ENCODE data around the gene ZNF503. TPM values are rescaled to one million over a fixed set of nuclear protein-coding genes. Genes with fewer than 3 reads are reported as not detected.
A peak's percentile ranks its signal among the peaks of the same experiment; 100 is the strongest.

ZNF503 gene
- total RNA-seq, 4 donors from 2014 or later: 9.7 to 17.5 (median 14.8) TPM

- intact Hi-C loops (cut with DNase I): no loop called here
- H3K4me1 ChIP-seq: peaks cover 4 to 39% (median 13%) of the 10 kb centered on the region in 3 donors
- TF ChIP-seq CTCF (IDR thresholded peaks at IDR 0.05) (no peak), POLR2A (IDR thresholded peaks at IDR 0.05) (no peak)
- no peaks in the 10 kb centered on the region for H3K27me3 ChIP-seq
- no peaks in the 10 kb centered on the region for H3K36me3 ChIP-seq
- WGBS, 2 donors: 90 to 93% methylated on average over 6 of the region's 6 CpGs
- DNase-seq: no peak
- H3K4me3 ChIP-seq: no peak overlapping the region
- no peaks in the 10 kb centered on the region for H3K9me3 ChIP-seq
- no peak overlapping the region for H3K27ac ChIP-seq
These were observed 21.3 kb upstream of the ZNF503 start for GRCh38 chr10:75422913-75423312.

DNA sequence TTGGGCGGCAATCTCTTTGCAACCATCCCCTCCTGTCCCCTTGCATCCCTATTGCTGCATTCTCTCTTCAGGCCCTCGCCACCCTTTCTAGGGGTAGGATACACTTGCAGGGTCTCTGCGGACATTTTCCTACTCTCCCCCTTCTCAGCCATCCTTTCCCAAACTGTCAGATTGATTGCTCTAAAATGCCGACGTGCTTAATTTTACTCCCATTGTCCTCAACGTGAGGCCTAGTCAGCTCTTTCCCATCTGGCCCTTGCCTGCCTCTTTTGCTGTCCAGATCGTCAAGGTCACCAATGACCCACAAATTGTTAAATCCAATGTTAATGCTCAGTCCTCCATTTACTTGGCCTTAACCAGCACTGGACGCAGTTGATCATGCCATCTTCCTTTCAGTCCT, 17.1 kb upstream of the ZNF503 start:
- H3K36me3 ChIP-seq: no peaks in the 10 kb centered on the region
- no peak for DNase-seq
- H3K27me3 ChIP-seq: no peaks in the 10 kb centered on the region
- no peak overlapping the region for H3K27ac ChIP-seq
- no peak overlapping the region for H3K4me3 ChIP-seq
- peaks cover 0 to 12% (median 5%) of the 10 kb centered on the region in 3 donors for H3K4me1 ChIP-seq
- 87 to 96% methylated on average over 8 of the region's 8 CpGs for WGBS, 2 donors
- intact Hi-C loops (cut with DNase I): no loop called here
- H3K9me3 ChIP-seq: no peaks in the 10 kb centered on the region
- TF ChIP-seq CTCF (IDR thresholded peaks at IDR 0.05) (no peak), POLR2A (IDR thresholded peaks at IDR 0.05) (no peak)

GRCh38 chr10:75418293-75418692, 16.7 kb upstream of the ZNF503 start:
- H3K4me1 ChIP-seq: peaks cover 0 to 12% (median 5%) of the 10 kb centered on the region in 3 donors
- no peak for DNase-seq
- no peak for TF ChIP-seq CTCF (IDR thresholded peaks at IDR 0.05)
- no peak for TF ChIP-seq POLR2A (IDR thresholded peaks at IDR 0.05)
- H3K9me3 ChIP-seq: no peaks in the 10 kb centered on the region
- no peak overlapping the region for H3K4me3 ChIP-seq
- intact Hi-C loops (cut with DNase I): no loop called here
- 57 to 74% methylated on average over 3 to 4 of the region's 4 CpGs for WGBS, 2 donors
- no peak overlapping the region for H3K27ac ChIP-seq
- H3K36me3 ChIP-seq: no peaks in the 10 kb centered on the region
- no peaks in the 10 kb centered on the region for H3K27me3 ChIP-seq

GRCh38 chr10:75417522-75417927, 16.0 kb upstream of the ZNF503 start:
- WGBS, 2 donors: 40 to 50% methylated on average over 5 of the region's 5 CpGs
- H3K27ac ChIP-seq: peak overlapping the region in 1 of 4 donors; percentile 19
- H3K4me1 ChIP-seq: peaks cover 0 to 12% (median 5%) of the 10 kb centered on the region in 3 donors
- no peaks in the 10 kb centered on the region for H3K9me3 ChIP-seq
- intact Hi-C loops (cut with DNase I): no loop called here
- no peaks in the 10 kb centered on the region for H3K27me3 ChIP-seq
- no peak for DNase-seq
- no peak for TF ChIP-seq POLR2A (IDR thresholded peaks at IDR 0.05)
- no peaks in the 10 kb centered on the region for H3K36me3 ChIP-seq
- H3K4me3 ChIP-seq: no peak overlapping the region

DNA sequence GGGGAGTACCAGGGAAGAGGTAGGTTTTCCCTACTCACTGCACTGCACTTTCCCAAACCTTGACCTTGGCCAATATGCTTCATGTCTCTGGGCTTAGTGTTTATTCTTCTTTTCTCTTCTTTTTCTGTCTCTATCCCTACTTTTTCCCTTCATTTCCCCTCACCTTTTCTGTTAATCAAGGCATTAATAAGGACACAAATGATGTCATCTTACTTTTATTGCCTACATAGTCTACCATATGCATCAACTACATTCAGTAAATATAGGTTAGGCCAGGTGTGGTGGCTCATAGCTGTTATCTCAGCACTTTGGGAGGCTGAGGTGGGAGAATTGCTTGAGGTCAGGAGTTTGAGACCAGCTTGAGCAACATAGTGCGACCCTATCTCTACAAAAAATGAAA, 13.0 kb upstream of the ZNF503 start:
- no peak overlapping the region for H3K27ac ChIP-seq
- H3K4me1 ChIP-seq: peaks cover 10 to 32% (median 11%) of the 10 kb centered on the region in 3 donors
- H3K4me3 ChIP-seq: no peak overlapping the region
- no peaks in the 10 kb centered on the region for H3K27me3 ChIP-seq
- TF ChIP-seq CTCF (IDR thresholded peaks at IDR 0.05): no peak
- no peak for TF ChIP-seq POLR2A (IDR thresholded peaks at IDR 0.05)
- no peak for DNase-seq
- no peaks in the 10 kb centered on the region for H3K9me3 ChIP-seq
- intact Hi-C loops (cut with DNase I): no loop called here
- 82% methylated on average over 1 of the region's 1 CpG; no CpG with 5 or more reads in 1 of the 2 donors for WGBS, 2 donors
- no peaks in the 10 kb centered on the region for H3K36me3 ChIP-seq

Data from esophagus squamous epithelium (tissue), 5 donors.